GM10847 (cell line): ENCODE measurements around the gene USP24.

ENCODE experiments used
- POLR2A ChIP-seq: IDR thresholded peaks from 2 replicates; pipeline ENCODE4 v1.6.1; 2011; ENCODE audit not compliant: insufficient read length; ENCODE audit errors: extremely low read depth

The USP24 gene

GRCh38 chr1:55081188-55081904 is 133.8 kb downstream of the USP24 start:
- no peak for TF ChIP-seq POLR2A

DNA sequence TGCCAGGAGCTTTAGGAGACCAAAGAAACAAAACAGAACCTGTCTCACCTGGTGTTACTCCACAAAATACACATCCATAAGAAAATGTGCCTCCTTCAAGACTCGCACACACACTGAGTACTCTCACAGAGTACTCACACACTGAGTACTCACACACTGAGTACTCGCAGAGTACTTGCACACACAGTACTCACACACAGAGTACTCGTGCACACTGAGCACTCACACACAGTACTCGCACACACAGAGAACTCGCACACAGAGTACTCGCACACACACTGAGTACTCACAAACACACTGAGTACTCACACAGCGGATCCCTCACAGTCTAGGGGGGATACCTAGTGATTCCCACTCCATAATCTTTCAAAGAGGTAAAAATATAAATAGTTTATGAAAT is 135.5 kb downstream of the USP24 start:
- no peak for TF ChIP-seq POLR2A

- no peak for TF ChIP-seq POLR2A
These were observed 136.7 kb downstream of the USP24 start for GRCh38 chr1:55078470-55078869.

DNA sequence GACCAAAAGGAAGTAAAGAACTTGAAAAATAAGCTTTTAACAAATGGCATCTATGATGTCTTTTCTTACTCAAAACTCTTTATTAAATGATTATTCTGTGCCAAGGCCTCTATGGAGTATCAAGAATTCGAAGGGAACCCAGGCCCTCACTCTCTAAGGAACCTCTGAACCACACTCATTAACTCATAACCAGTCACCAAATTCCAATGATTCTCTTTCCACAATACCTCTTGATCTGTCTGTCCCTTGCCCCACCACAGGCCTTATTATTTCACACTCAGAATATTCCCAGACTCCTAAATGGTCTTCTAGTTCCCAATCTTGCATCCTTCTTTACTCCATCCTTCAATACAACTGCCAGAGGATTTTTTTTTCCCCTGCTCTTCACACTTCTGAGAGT is 138.8 kb downstream of the USP24 start:
- no peak for TF ChIP-seq POLR2A

DNA sequence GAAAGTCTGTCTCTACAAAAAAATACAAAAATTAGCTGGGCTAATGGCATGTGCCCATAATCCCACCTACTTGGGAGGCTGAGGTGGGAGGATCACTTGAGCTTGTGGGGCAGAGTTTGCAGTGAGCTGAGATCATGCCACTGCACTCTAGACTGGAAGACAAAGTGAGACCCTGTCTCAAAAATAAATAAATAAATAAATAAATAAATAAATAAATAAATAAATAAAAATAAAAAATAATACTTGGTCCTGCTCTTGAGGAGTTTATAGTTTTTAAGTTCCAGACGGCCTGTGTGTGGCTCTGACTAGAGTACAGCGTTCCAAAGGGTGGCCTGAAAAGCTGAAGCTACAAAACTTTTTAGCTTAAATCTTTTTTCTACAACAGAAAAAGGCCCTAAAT is 140.7 kb downstream of the USP24 start:
- TF ChIP-seq POLR2A = no peak

- no peak for TF ChIP-seq POLR2A
These were observed 141.8 kb downstream of the USP24 start for GRCh38 chr1:55073187-55073916.

DNA sequence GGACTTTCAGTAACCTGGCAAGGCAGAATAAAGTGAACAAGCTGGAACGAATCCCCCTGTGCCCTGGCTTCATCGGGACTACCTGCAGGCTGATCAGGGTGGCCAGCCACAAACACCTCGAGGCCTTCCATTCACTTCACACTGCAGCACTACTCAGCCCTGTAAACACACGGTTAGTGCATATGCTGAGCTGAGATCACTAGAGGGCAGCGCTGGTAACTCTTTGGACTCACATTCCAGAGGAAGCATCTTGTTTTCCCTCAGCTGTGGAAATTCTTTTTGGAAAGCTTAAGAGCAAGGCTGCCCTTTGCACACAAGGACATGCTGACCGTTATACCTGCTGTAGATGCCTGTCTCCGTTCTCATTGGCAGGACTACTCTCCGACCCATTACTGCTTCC is 143.7 kb downstream of the USP24 start:
- TF ChIP-seq POLR2A = no peak

- TF ChIP-seq POLR2A = no peak
These were observed 144.6 kb downstream of the USP24 start for GRCh38 chr1:55070293-55071164.

GRCh38 chr1:55069280-55069679 is 145.9 kb downstream of the USP24 start:
- no peak for TF ChIP-seq POLR2A

DNA sequence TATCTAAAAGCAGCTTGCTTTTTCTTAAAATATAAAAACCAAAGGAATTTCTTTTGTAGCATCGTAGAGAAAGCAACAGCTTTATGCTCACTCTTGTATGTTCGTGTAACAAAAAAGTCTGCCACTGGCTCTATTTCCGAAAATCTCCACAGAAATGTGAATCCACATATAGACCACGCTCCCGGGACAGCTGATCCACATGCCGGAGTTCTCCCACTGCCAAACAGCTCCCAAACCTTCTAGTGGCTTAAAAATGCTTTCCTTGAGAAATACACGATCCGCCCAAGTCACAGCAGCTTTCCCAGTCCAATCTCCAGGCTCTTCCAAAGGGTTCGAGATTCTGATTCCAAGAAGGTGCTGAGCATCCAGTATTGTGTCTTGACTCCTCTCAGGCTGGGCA is 146.5 kb downstream of the USP24 start:
- no peak for TF ChIP-seq POLR2A

GRCh38 chr1:55067914-55068313 is 147.2 kb downstream of the USP24 start:
- TF ChIP-seq POLR2A = no peak

GRCh38 chr1:55067022-55067778 is 148.0 kb downstream of the USP24 start:
- TF ChIP-seq POLR2A = no peak

DNA sequence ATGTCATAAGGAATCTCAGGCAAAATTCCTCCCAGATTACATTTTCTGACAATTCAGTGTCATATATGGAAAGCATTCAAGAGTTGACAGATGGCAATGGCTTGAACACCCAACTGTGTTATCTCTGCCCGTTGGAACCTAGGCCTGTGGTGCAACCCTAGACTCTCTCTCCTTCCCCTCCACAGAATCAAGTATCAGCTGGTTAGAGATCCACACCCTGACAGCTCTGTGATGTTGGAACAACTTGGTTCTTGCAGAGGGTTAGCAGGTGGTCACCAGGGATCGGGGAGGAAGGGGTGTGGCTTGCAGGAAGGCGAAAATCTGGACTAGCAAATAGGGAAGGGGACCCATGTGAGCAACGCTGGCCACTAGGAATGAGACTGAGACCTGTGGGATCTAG is 149.5 kb downstream of the USP24 start:
- TF ChIP-seq POLR2A = no peak

DNA sequence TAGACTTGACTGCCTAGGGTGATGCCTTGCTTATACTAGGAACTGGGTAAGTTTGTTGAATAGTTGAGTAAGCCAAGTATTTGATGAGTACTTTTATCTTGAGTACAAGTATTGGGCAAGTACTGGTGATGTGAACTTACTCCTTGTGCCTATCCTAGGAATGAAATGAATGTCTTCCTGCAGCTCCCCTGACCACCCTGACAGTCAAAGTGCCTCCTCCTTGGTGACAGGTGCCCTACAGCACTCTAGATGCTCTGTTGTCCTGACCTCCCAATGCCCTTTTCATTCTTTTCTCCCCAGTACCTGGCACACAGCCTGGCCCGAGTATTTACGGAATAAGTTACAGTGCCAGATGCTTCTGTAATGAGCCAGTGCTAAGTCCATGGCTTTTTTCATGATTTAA is 150.3 kb downstream of the USP24 start:
- TF ChIP-seq POLR2A = no peak

DNA sequence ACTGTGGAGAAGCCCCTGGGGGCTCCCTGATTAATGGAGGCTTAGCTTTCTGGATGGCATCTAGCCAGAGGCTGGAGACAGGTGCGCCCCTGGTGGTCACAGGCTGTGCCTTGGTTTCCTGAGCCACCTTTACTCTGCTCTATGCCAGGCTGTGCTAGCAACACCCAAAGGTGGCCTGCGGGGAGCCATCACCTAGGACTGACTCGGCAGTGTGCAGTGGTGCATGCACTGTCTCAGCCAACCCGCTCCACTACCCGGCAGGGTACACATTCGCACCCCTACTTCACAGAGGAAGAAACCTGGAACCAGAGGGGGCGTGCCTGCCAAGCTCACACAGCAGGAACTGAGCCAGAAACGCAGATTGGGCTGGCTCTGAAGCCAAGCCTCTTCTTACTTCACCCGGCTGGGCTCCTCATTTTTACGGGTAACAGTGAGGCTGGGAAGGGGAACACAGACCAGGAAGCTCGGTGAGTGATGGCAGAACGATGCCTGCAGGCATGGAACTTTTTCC is 151.0 kb downstream of the USP24 start:
- TF ChIP-seq POLR2A = no peak

DNA sequence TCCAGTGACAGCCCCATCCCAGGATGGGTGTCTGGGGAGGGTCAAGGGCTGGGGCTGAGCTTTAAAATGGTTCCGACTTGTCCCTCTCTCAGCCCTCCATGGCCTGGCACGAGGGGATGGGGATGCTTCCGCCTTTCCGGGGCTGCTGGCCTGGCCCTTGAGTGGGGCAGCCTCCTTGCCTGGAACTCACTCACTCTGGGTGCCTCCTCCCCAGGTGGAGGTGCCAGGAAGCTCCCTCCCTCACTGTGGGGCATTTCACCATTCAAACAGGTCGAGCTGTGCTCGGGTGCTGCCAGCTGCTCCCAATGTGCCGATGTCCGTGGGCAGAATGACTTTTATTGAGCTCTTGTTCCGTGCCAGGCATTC is 151.6 kb downstream of the USP24 start:
- TF ChIP-seq POLR2A = no peak
